Suprapubic skin (tissue), 4 donors: Measurements from ENCODE around the gene BEST1.

Experiments
- CTCF ChIP-seq, 2 donors: fragments of 200-600 bp in 1 of 2; fragments of 450-650 bp in 1 of 2; sonication (generic) in 1 of 2; IDR thresholded peaks; one replicate each; pipeline ENCODE4 v1.5.1; 2016 to 2019; ENCODE audit warnings: antibody characterized with exemption in 2 of 2, mild to moderate bottlenecking in 1 of 2, moderate library complexity in 1 of 2
- EP300 ChIP-seq: sonication (generic); formaldehyde crosslinking; IDR thresholded peaks from one replicate; pipeline ENCODE4 v1.6.1; 2017; ENCODE audit warnings: antibody characterized with exemption
- POLR2A ChIP-seq, 2 donors: fragments of 450-650 bp; IDR thresholded peaks; one replicate each; pipeline ENCODE4 v1.6.1; 2017; ENCODE audit warnings: antibody characterized with exemption in 2 of 2, mild to moderate bottlenecking in 2 of 2, moderate library complexity in 2 of 2
- POLR2AphosphoS5 ChIP-seq, 3 donors: sonication (generic); formaldehyde crosslinking; IDR thresholded peaks; one replicate each; pipeline ENCODE4 v1.6.1; 2017; ENCODE audit warnings: antibody characterized with exemption in 3 of 3

- no peak for TF ChIP-seq CTCF (IDR thresholded peaks at IDR 0.05)
- no peak for TF ChIP-seq POLR2A (IDR thresholded peaks at IDR 0.05)
- no peak for TF ChIP-seq POLR2AphosphoS5 (IDR thresholded peaks at IDR 0.05)
- TF ChIP-seq EP300, result no peak
These were observed 10.4 kb downstream of the BEST1 start for GRCh38 chr11:61960532-61960931.
